ENCODE results near the gene TAF4.
A peak's percentile ranks its signal among the peaks of the same experiment; 100 is the strongest.
"Not testable (repeated sequence)": the region's sequence is repeated elsewhere in the genome, so short reads cannot be mapped to it uniquely, and the experiment has no call there.

The TAF4 gene
- 18.4 to 20.7 (median 19.2) reads per million in 4 donors for total RNA-seq

DNA sequence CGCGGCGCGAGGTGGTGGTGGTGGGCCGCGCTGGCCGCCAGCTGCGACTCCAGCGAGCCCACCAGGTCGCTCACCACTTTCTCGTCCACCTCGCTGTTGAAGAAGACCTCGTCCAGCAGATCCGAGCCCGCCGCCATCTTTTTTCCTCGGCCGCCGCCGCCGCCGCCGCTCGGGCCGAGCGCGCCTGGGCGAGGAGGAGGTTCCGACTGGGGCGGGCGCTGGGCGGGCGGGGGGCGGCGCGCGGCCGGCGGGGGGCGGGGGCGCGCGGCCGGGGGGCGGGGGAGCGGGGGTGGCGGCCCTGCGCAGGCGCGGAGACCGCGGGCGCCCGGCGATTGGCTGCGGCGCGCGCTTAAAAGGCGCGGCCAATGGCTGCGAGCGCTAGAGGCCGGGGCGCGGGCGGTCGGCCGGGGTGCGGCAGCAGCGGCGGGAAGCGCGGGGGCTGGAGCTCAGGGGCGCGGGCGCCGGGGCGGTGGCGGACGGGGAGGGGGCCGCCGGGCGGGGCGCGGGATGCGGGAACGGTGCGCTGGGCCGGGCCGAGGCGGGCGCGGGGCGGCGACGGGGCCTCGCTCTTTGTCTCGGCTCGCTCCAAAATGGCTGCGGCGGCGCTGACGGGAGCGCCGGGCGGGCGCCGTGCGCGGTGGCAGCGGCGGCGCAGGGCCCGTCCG, at the start of gene TAF4:
TAF4 (minus strand) TSS at position 208 of the 665 bp plus-strand sequence; CDS start at position 137, 71 bp downstream.
- peak; percentile 68 to 85 (median 71) for DNase-seq

- DNase-seq: no peak
Measured at GRCh38 chr20:62114894-62115293, 49.2 kb upstream of the TAF4 start.

DNA sequence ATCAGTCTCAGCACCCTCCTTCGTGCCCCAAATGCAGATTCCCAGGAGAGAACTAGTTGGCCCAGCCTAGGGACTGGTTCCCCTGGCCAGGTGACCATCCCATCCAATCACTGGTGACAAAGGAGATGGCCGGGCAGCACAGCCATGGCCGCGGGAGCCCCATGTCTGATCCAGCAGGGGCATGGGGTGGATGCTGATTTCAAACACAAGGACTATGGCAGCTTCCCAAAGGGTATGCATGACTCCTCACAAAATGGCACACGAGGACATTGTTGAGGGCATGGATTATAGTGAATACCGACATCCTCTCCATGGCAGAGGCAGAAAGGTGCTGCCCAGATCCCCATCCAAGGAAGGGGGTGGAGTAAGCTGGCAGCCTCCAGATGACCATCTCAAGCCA, 46.7 kb upstream of the TAF4 start:
- DNase-seq: no peak

DNA sequence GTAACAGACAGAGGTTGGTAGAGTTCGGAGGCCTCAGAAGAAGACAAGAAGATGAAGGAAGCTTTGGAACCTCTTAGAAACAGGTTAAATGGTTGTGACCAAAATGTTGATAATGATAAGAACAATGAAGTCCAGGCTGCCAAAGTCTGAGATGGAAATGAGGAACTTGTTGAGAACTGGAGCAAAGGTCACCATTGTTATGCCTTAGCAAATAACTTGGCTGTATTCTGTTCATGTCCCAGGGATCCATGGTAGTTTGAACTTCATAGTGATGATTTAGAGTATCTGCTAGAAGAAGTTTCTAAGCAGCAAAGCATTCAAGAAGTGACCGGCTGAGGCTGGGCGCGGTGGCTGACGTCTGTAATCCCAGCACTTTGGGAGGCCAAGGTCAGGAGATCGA, 45.5 kb upstream of the TAF4 start:
- DNase-seq: no peak

- no peak for DNase-seq
Measured at GRCh38 chr20:62105592-62105991, 39.9 kb upstream of the TAF4 start.

DNA sequence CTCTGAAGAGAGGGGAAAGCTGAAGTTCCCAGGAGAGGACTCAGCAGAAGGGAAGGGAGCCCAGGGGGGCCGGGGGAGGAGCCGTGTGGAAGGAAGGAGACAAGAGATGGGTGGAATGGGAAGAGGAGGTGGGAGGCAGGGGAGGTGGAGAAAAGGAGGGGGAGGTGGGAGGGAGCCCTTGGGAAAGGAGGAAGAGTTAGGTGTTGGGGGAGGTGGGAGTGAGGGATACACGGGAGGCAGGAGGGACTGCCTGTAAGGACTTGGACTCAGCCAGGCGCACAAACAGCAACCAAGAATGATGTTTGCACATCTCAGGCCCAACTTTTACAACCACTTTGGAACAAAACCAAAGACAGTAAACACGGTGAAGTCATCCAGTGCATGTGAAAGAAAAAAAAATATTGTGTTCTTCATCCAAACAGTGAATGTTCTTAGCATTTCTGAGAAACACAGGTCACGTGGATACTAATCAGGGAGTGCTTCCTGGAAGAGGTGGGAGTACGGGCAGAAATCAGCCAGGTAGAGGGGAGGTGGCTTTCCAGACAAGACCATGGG, 39.2 kb upstream of the TAF4 start:
- no peak for DNase-seq

GRCh38 chr20:62104234-62104789, 38.6 kb upstream of the TAF4 start:
- no peak for DNase-seq

- DNase-seq: no peak
Measured at GRCh38 chr20:62103508-62104233, 38.0 kb upstream of the TAF4 start.

GRCh38 chr20:62101078-62101477, 35.4 kb upstream of the TAF4 start:
- DNase-seq: no peak

- no peak for DNase-seq
Measured at GRCh38 chr20:62097881-62098407, 32.3 kb upstream of the TAF4 start.

DNA sequence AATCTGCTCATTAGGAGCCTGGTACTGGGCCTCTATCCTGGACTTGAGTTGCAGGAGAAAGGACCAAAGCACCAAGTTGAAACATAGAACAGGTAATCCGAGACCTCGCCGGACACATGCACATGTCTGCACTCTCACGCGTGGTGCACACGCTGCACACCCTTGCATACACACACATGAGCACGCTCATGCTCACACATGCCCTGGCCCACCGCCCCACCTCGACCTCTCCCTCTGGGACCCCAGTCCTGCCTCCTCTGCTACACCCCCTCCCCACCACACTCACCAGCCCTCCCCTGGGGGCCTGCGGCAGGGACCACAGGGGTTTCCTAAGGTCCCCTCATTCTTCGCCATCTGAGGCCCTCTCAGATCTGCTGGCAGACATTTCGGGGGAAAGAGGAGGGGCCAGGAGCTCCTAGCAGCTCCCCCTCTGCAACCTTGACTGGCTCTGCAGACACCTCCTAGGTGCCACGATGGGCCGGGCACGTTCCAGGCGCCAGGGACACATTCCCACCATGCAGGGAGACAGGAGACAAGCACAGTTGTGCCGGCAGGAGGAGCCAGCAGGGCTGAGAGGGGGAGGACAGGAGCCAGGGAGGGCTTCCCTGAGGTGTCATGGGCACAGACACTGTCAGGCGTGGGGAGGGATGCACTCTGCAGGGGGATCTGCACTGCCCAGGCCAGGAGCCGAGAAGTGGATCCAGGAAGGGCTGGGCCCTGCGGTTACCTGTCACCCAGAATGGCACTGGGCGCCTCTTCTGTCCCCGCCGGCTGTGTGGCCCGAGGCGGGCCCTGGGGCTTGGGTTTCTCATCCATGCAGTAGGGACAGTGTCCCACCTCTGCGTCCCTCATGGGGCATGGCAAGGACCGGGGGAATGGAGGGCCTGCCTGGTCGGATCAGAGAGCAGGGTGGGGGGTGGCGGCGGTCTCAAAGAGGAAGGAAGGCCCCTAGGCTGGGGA, 31.0 kb upstream of the TAF4 start:
- DNase-seq: no peak

- DNase-seq: no peak
Measured at GRCh38 chr20:62089393-62089792, 23.7 kb upstream of the TAF4 start.

DNA sequence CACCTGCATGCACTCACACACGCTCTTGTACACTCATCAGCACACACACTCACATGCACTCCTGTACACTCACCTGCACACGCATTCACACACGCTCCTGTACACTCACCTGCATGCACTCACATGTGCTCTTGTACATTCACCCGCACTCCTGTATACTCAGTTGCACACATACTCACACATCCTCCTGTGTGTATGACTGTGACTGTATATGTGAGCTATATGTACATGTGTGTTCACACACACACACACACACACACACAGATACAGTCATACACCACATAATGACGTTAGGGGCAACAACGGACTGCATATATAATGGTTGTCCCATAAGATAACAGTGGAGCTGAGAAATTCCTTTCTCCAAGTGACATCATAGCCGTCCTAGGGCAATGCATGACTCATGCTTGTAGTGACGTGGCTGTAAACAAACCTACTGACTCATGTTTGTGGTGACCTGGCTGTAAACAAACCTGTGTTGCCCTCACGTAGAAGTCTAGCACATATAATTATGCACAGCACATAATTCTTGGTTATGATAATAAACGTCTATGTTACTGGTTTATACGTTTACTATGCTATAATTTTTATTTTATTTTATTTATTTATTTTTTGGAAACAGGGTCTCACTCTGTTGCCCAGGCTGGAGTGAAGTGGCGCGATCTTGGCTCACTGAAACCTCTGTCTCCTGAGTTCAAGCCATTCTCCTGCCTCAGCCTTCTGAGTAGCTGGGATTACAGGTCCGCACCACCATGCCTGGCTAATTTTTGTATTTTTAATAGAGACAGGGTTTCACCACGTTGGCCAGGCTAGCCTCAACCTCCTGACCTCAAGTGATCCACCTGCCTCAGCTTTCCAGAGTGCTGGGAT, 22.8 kb upstream of the TAF4 start:
- DNase-seq: no peak

DNA sequence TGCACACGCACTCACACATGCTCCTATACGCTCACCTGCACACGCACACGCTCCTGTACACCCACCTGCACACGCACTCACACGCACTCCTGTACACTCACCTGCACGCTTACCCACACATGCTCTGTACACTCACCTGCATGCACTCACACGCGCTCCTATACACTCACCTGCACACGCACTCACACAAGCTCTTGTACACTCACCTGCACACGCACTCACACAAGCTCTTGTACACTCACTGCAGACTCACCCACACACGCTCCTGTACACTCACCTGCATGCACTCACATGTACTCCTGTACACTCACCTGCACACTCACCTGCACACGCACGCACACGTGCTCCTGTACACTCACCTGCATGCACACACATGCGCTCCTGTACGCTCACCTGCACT, 22.0 kb upstream of the TAF4 start:
- no peak for DNase-seq

GRCh38 chr20:62087227-62087626, 21.5 kb upstream of the TAF4 start:
- DNase-seq: no peak

- no peak for DNase-seq
Measured at GRCh38 chr20:62085206-62085605, 19.5 kb upstream of the TAF4 start.

DNA sequence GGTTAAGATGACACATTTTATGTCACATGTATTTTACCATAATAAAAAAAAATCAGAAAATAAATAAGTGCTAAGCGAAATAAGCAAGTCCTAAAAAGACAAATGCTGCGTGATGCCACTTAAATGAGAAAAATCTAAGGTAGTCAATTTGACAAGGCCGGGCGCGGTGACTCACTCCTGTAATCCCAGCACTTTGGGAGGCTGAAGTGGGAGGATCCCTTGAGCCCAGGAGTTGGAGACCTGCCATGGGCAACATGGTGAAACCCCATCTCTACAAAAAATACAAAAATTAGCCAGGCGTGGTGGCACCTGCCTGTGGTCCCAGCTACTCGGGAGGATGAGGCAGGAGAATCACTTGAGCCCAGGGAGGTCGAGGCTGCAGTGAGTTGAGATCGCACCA, 18.5 kb upstream of the TAF4 start:
- DNase-seq: not testable (repeated sequence)

DNA sequence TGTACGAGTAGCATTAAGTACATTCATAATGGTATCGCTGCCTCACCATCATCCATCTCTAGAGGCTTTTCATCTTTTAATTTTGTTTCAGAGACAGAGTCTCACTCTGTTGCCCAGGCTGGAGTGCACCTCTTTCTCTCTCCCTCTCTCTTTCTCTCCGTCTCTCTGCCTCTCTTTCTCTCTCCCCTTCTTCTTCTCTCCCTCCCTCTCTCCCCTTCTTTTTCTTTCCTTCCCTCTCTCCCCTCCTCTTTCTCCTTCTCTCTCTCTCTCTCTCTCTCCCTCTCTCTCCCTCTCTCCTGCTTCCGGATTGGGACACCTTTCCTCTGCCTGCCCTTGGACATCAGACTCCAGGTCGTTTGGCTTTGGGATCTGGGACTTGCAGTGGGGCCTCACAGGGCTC, 17.6 kb upstream of the TAF4 start:
- no peak for DNase-seq

GRCh38 chr20:62080249-62080990, 14.7 kb upstream of the TAF4 start:
- no peak for DNase-seq

DNA sequence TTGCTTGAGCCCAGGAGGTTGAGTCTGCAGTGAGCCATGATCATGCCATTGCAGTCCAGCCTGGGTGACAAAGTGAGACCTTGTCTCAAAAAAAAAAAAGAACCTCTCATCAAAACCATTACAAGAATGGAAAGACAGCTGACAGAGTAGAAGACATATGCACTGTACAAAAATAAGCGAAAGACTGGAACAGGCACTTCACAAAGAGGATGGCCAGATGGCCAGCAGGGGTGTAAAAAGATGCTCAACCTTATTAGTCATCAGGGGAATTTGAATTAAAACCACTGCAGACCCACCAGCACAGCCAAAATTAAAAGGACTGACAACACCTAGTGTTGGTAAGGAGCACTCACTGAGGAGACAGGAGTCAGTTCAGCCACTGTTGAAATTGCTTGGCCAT, 13.5 kb upstream of the TAF4 start:
- no peak for DNase-seq

GRCh38 chr20:62073323-62073722, 7.6 kb upstream of the TAF4 start:
- no peak for DNase-seq
